ENCODE measurements around the gene KIT.

The KIT gene

GRCh38 chr4:54661169-54661568, 3.4 kb downstream of the KIT start:
- no peak for FAIRE-seq

- FAIRE-seq, result no peak
Measured at GRCh38 chr4:54661686-54662085, 3.9 kb downstream of the KIT start.

GRCh38 chr4:54662123-54662522, 4.4 kb downstream of the KIT start:
- FAIRE-seq, result no peak

GRCh38 chr4:54662901-54663585, 5.3 kb downstream of the KIT start:
- FAIRE-seq, result no peak

GRCh38 chr4:54664400-54664799, 6.6 kb downstream of the KIT start:
- FAIRE-seq, result no peak

GRCh38 chr4:54668014-54668611, 10.4 kb downstream of the KIT start:
- FAIRE-seq, result no peak

- no peak for FAIRE-seq
Measured at GRCh38 chr4:54669831-54670230, 12.1 kb downstream of the KIT start.

DNA sequence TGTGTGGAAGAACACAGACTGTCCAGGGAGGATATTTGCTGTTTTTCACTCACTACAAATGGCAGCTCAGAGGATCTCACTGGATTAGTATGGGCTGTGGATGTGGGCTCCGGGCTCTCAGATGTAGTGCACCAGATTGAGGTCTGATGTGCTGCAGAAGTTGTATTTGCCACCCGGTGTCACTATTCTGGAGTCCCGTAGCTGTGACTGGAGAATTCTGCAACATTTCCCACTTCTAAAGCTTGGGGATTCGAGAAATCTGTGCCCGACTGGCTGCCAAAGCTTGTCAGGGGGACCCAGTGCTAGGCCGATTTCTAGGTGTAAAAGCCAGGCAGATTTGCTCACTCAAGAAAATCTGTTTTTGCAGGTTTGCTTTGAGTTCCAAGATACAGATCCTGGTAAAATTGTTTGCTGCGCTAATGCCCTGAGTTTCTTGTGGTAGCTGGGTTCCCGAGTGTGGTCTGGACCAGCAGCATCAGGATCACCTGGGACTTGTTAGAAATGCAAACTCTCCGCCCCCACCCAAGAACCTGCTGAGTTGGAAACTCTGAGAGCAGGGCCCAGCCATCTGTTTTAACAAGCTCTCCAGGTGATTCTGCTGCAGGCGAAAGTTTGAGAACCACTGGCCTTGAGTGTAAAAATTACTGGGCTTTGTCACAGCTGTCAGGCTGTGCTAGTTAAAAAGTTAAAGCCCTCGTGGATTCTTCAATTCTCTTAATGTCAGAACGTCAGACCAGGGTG, 18.1 kb downstream of the KIT start:
- FAIRE-seq, result no peak

GRCh38 chr4:54676658-54677057, 18.9 kb downstream of the KIT start:
- no peak for FAIRE-seq

DNA sequence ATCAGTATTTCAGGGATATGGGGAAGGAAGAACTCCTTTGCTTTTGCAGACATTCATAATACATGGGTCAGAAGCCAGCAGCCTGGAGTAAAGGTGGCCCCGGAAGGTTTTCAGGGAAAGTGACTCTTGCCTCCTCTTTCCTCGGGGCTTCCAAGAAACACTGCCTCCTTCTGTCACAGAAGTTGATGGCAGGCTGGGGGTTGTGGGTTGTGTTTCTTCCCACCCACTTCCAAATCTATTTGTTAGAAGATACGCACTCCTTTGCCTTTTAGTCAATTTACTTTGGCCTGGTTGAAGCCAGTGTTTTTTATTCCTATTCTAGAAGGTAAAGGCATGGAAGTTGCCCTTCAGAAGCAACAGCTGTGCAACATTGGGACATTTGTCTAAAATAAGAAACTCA, 19.7 kb downstream of the KIT start:
- FAIRE-seq, result no peak

DNA sequence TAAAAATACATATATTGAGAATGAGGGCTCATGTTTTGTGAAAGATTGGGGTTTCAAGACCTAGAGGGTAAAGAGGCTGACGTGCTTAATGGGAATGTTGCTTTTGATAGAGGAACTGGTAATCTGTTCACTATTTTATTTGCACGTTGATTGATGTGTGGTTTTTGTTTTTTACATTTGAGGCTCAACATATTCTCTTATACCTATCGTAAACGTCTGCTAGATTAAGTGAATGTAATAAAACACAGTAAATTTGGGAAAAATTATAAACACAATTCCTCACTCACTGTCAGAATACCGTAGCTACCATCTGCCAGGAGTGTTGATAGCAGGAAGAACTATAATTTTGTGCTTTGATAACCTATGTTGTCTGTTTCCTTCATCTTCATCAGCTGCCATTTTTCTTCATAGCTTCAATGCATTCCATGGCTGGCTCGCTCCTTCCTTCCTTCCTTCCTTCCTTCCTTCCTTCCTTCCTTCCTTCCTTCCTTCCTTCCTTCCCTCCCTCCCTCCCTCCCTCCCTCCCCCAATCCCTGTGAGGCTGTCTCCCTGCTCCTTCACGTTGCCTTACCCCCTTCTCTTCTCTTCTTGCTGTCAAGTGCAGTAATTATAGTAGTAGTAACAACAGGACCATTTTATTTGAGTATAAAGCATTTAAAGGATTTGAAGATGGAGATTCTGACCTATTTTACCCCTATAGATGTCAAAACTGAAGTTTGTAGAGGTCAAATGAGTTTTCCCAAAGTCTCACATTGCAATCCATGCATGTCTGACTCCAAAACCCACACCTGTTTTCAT, 20.3 kb downstream of the KIT start:
- no peak for FAIRE-seq

- no peak for FAIRE-seq
Measured at GRCh38 chr4:54678826-54679225, 21.1 kb downstream of the KIT start.

DNA sequence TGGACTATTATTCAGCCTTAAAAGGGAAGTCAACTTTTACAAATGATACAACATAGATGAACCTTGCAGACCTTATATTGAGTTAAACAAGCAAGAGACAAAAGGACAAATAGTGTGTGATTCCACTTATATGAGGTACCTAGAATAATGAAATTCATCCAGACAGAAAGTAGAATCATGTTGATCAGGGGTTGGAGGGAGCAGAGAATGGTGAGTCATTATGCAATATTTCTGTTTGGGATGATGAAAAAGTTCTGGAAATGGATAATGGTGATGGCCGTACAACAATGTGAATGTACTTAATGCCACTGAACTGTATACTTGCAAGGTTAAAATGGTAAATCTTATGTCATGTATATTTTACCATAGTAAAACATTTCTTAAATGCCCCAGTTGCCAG, 22.1 kb downstream of the KIT start:
- FAIRE-seq, result no peak

GRCh38 chr4:54683616-54684346, 26.0 kb downstream of the KIT start:
- no peak for FAIRE-seq

DNA sequence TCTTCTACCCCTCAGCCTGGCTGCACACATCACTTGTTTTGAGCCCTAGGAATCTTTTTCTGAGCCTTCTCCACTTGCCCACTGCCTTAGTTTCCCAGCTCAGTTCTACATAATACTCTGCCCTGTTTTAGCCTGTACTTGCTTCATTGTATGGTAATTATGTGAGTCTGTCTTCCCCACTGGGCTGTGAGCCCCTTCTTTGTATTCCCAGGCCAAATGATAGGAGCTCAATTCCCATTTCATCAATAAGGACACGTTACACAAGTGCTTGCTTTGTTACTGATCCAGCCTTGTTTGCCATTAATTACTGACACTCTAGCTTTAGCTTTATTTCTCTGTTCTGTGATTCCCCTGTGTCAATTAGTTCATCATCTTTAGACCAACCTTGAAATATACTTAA, 28.1 kb downstream of the KIT start:
- FAIRE-seq, result no peak

- FAIRE-seq, result no peak
Measured at GRCh38 chr4:54687887-54688841, 30.4 kb downstream of the KIT start.

DNA sequence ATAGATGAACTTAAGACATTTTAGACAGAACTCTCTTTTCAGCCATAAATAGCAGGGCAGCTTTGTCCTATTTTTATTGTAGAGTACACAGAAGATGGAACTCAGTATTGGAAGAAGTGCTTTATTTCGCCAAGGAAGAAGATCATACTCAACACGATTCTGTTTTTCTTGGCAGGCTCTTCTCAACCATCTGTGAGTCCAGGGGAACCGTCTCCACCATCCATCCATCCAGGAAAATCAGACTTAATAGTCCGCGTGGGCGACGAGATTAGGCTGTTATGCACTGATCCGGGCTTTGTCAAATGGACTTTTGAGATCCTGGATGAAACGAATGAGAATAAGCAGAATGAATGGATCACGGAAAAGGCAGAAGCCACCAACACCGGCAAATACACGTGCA, 37.6 kb downstream of the KIT start:
- no peak for FAIRE-seq

GRCh38 chr4:54695788-54696187, 38.0 kb downstream of the KIT start:
- no peak for FAIRE-seq

DNA sequence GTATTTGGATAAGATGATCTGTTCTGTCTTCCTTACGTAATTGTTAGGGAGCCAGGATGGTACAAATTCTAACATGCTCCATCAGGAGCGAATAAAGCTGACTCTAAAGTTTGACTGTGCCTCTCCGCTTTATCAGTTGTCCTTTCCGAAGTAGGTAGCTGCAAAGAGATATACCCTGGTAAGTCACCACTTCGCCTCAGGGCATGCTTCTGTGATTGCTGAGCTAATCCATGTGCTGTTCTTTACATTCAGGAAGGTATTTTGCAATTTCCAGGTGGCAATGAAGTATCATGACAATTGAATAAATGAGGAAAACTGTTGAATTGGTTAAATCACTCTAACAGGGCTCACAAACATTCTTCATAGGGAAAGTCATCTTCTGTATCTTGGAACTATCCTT, 38.9 kb downstream of the KIT start:
- FAIRE-seq, result no peak

GRCh38 chr4:54700986-54701385, 43.2 kb downstream of the KIT start:
- FAIRE-seq, result no peak

DNA sequence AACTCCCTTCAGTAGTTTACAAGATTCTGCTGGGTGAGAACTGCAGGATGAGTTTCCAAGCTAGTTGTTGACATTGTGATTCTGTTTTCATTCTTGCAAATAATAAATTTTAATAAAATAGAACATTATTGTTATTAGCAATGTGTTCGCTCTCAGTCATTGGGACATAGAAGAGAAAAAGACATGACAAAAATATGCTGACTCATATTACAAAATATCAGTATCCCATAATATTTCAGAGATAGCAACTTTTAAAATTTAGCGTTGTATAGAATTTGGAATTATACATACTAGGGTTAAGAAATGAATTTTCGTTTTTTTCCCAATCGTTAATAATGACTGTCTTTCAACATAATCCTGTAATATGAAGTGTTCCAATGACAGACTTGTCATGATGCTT, 45.4 kb downstream of the KIT start:
- FAIRE-seq, result no peak

GRCh38 chr4:54707406-54707805, 49.6 kb downstream of the KIT start:
- FAIRE-seq, result no peak

Measured in TTC549 (cell line).